Panc1 (cell line): ENCODE data around the gene CALD1.

Experiments used
- CTCF ChIP-seq: fragments of 450-650 bp; IDR thresholded peaks from 2 replicates; pipeline ENCODE4 v1.5.1; 2017; ENCODE audit warnings: mild to moderate bottlenecking
- POLR2AphosphoS5 ChIP-seq: IDR thresholded peaks from 2 replicates; pipeline ENCODE4 v1.6.1; 2012; ENCODE audit warnings: mild to moderate bottlenecking, low read depth, low read length, moderate library complexity
- REST ChIP-seq, 2 experiments: IDR thresholded peaks; 2 replicates each; pipeline ENCODE4 v1.6.1; 2011 to 2012; ENCODE audit warnings: low read depth in 2 of 2, control low read depth in 1 of 2, low read length in 1 of 2, mild to moderate bottlenecking in 1 of 2, moderate library complexity in 1 of 2; ENCODE audit not compliant: insufficient read depth in 1 of 2
- SIN3A ChIP-seq: IDR thresholded peaks from 2 replicates; pipeline ENCODE4 v1.6.1; 2012; ENCODE audit warnings: low read depth, mild to moderate bottlenecking, low read length, moderate library complexity, borderline replicate concordance; ENCODE audit not compliant: insufficient read depth
- TCF7L2 ChIP-seq: IDR thresholded peaks from 2 replicates; pipeline ENCODE4 v1.6.1; 2011; ENCODE audit warnings: mild to moderate bottlenecking, low read depth, low read length, inconsistent platforms

GRCh38 chr7:135012229-135012628 lies 232.8 kb downstream of the CALD1 start:
- no peak for TF ChIP-seq POLR2AphosphoS5
- no peak for TF ChIP-seq CTCF
- no peak for TF ChIP-seq REST (IDR thresholded peaks at IDR 0.05; ENCODE audit: insufficient read depth in 1 of 2, low read depth in 2 of 2, low read length in 1 of 2)
- no peak for TF ChIP-seq TCF7L2
- no peak for TF ChIP-seq SIN3A
